ENCODE results near the gene ZACN. TPM values are rescaled to one million over a fixed set of nuclear protein-coding genes. Genes with fewer than 3 reads are reported as not detected.
"Not testable (repeated sequence)": the region's sequence is repeated elsewhere in the genome, so short reads cannot be mapped to it uniquely, and the experiment has no call there.

ZACN gene
- polyA plus RNA-seq, 1 donor from 2014 or later: not detected

DNA sequence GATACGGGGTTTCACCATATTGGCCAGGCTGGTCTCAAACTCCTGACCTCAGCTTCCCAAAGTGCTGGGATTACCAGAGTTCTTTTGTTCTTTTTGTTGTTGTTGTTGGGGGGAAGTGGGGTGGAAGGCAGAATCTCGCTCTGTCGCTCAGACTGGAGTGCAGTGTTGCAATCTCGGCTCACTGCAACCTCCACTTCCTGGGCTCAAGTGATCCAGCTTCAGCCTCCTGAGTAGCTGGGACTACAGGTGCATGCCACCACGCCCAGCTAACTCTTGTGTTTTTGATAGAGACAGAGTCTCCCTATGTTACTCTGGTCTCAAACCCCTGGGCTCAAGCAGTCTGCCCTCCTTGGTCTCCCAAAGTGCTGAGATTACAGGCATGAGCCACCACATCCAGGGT, 612 bp upstream of the ZACN start:
- not testable (repeated sequence) for H2AFZ ChIP-seq (ENCODE audit: low read depth, low read length); H3K36me3 ChIP-seq (ENCODE audit: insufficient read depth, low read length); H3K4me2 ChIP-seq (ENCODE audit: low read length); H3K9ac ChIP-seq (ENCODE audit: low read length); H4K20me1 ChIP-seq (ENCODE audit: insufficient read depth); H3K4me3 ChIP-seq (ENCODE audit: low read length); H3K27ac ChIP-seq (ENCODE audit: low read length); H3F3A ChIP-seq (ENCODE audit: insufficient read depth, low read length, poor library complexity, severe bottlenecking); H3K9me3 ChIP-seq (ENCODE audit: low read length); H3K79me2 ChIP-seq (replicated peaks; ENCODE audit: insufficient read depth, low read length); H3K9me2 ChIP-seq (ENCODE audit: insufficient read depth, low read length)
- H3K27me3 ChIP-seq (ENCODE audit: insufficient read depth, low read depth, low read length): peaks cover 61% of the 10 kb centered on the region

DNA sequence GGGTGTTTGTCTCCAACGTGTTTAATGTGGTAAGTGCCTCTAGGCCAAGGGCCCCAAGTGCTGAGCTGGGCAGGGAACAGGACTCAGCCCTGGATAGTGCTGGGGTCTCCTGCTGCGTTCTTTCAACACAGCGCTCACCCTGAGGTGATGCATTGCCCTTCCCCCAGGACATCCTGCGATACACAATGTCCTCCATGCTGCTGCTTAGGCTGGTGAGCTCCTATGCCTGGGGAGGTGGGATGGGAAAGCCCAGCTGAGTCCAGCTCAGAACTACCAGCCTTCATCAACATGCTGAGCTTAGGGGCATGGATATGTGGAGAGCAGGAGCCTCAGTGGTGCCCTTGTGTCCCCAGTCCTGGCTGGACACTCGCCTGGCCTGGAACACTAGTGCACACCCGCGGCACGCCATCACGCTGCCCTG, 563 bp downstream of the ZACN start:
- no peaks in the 10 kb centered on the region for H3K9me3 ChIP-seq (ENCODE audit: low read length)
- H3K9ac ChIP-seq (ENCODE audit: low read length): no peak overlapping the region
- no peak overlapping the region for H3K4me2 ChIP-seq (ENCODE audit: low read length)
- no peaks in the 10 kb centered on the region for H4K20me1 ChIP-seq (ENCODE audit: insufficient read depth)
- TF ChIP-seq EZH2 (IDR thresholded peaks at IDR 0.05; ENCODE audit: borderline replicate concordance, insufficient read depth, low read length, poor library complexity, severe bottlenecking) (no peak), MXI1 (conservative IDR thresholded peaks at IDR 0.05; ENCODE audit: poor library complexity, severe bottlenecking) (no peak), TAF1 (IDR thresholded peaks at IDR 0.05; ENCODE audit: low read depth) (no peak), SMC3 (conservative IDR thresholded peaks at IDR 0.05; ENCODE audit: poor library complexity) (no peak), POLR2AphosphoS5 (IDR thresholded peaks at IDR 0.05) (no peak), EP300 (conservative IDR thresholded peaks at IDR 0.05; ENCODE audit: poor library complexity, severe bottlenecking) (no peak), RAD21 (conservative IDR thresholded peaks at IDR 0.05) (no peak)
- TF ChIP-seq, protein P1, sequence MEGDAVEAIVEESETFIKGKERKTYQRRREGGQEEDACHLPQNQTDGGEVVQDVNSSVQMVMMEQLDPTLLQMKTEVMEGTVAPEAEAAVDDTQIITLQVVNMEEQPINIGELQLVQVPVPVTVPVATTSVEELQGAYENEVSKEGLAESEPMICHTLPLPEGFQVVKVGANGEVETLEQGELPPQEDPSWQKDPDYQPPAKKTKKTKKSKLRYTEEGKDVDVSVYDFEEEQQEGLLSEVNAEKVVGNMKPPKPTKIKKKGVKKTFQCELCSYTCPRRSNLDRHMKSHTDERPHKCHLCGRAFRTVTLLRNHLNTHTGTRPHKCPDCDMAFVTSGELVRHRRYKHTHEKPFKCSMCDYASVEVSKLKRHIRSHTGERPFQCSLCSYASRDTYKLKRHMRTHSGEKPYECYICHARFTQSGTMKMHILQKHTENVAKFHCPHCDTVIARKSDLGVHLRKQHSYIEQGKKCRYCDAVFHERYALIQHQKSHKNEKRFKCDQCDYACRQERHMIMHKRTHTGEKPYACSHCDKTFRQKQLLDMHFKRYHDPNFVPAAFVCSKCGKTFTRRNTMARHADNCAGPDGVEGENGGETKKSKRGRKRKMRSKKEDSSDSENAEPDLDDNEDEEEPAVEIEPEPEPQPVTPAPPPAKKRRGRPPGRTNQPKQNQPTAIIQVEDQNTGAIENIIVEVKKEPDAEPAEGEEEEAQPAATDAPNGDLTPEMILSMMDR (IDR thresholded peaks at IDR 0.05; ENCODE audit: poor library complexity, severe bottlenecking): no peak
- TF ChIP-seq, protein P2, sequence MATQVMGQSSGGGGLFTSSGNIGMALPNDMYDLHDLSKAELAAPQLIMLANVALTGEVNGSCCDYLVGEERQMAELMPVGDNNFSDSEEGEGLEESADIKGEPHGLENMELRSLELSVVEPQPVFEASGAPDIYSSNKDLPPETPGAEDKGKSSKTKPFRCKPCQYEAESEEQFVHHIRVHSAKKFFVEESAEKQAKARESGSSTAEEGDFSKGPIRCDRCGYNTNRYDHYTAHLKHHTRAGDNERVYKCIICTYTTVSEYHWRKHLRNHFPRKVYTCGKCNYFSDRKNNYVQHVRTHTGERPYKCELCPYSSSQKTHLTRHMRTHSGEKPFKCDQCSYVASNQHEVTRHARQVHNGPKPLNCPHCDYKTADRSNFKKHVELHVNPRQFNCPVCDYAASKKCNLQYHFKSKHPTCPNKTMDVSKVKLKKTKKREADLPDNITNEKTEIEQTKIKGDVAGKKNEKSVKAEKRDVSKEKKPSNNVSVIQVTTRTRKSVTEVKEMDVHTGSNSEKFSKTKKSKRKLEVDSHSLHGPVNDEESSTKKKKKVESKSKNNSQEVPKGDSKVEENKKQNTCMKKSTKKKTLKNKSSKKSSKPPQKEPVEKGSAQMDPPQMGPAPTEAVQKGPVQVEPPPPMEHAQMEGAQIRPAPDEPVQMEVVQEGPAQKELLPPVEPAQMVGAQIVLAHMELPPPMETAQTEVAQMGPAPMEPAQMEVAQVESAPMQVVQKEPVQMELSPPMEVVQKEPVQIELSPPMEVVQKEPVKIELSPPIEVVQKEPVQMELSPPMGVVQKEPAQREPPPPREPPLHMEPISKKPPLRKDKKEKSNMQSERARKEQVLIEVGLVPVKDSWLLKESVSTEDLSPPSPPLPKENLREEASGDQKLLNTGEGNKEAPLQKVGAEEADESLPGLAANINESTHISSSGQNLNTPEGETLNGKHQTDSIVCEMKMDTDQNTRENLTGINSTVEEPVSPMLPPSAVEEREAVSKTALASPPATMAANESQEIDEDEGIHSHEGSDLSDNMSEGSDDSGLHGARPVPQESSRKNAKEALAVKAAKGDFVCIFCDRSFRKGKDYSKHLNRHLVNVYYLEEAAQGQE (IDR thresholded peaks at IDR 0.05; ENCODE audit: borderline replicate concordance): no peak
- no peaks in the 10 kb centered on the region for H3K79me2 ChIP-seq (replicated peaks; ENCODE audit: insufficient read depth, low read length)
- no peaks in the 10 kb centered on the region for H3K36me3 ChIP-seq (ENCODE audit: insufficient read depth, low read length)
- no peaks in the 10 kb centered on the region for H3F3A ChIP-seq (ENCODE audit: insufficient read depth, low read length, poor library complexity, severe bottlenecking)
- H3K9me2 ChIP-seq (ENCODE audit: insufficient read depth, low read length): no peaks in the 10 kb centered on the region
- peaks cover 50% of the 10 kb centered on the region for H3K27me3 ChIP-seq (ENCODE audit: insufficient read depth, low read depth, low read length)
- H3K4me3 ChIP-seq (ENCODE audit: low read length): no peak overlapping the region
- no peak overlapping the region for H2AFZ ChIP-seq (ENCODE audit: low read depth, low read length)
- H3K27ac ChIP-seq (ENCODE audit: low read length): no peak overlapping the region

Data from neural cell (in vitro differentiated cells).